GM18507 (cell line): ENCODE results near the gene ARPP19.
"Not testable (repeated sequence)": the region's sequence is repeated elsewhere in the genome, so short reads cannot be mapped to it uniquely, and the experiment has no call there.

Experiments used
- DNase-seq: peaks from one replicate; pipeline ENCODE4 v3.0.0; 2011; ENCODE audit warnings: low read depth; ENCODE audit not compliant: insufficient read length; ENCODE audit errors: extremely low spot score
- FAIRE-seq: peaks from 2 replicates; lab custom pipeline; 2011; peaks lifted over from hg19 to GRCh38; lab: Jason Lieb, UNC

Gene ARPP19

GRCh38 chr15:52556524-52557273 is 12.1 kb downstream of the ARPP19 start:
- no peak for DNase-seq
- no peak for FAIRE-seq

DNA sequence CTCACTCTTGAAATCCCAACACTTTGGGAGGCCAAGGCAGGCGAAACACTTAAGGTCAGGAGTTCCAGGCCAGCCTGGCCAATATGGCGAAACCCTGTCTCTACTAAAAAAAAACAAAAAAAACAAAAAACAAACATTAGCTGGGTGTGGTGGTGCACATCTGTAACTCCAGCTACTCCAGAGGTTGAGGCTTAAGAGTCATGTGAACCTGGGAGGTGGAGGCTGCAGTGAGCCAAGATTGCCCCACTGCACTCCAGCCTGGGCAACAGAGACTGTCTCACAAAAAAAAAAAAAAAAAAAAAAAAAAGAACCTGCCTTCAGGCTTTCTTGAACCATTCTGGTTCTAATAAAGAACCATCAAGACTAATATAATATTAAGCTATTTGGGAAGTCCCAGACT is 16.5 kb downstream of the ARPP19 start:
- FAIRE-seq (no peak), DNase-seq (no peak)

DNA sequence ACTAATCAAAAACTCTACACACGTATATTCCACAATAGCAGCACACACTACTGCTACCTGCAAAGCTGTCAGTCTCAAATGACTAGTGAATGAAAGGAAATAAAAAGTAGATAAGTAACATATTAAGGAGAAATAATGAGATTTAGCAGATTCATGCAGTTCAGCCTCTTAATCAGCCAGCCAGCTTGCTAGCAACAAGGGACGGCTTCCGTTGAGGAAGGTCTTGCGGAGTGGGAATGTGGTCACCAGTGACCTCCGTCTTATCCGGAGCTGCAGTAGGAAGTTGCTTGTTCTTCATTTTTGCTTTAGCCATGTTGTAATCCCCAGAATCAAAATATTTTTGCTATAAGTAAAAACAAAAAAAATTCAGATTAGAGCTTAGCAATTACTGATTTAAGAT is 17.1 kb downstream of the ARPP19 start:
- no peak for DNase-seq
- FAIRE-seq: no peak

DNA sequence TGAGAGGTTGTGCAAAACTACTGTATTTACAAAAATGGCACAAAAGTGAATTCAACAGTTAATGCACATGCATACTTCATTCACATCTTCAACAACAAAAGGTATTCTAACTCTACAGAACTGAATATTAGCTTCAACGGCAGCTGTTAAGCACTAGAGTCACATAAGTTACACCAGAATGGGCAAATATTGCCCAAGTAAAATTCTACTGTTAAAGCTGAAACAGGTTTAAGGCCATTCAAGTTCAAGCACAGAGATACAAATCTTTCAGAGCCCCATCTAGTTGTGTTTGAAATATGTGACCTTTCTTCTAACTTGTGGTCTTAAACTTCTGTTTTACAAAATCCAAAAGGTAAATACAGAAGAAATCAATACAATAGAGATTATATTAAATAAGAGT is 17.6 kb downstream of the ARPP19 start:
- peak; percentile 31 for FAIRE-seq
- not testable (repeated sequence) for DNase-seq

DNA sequence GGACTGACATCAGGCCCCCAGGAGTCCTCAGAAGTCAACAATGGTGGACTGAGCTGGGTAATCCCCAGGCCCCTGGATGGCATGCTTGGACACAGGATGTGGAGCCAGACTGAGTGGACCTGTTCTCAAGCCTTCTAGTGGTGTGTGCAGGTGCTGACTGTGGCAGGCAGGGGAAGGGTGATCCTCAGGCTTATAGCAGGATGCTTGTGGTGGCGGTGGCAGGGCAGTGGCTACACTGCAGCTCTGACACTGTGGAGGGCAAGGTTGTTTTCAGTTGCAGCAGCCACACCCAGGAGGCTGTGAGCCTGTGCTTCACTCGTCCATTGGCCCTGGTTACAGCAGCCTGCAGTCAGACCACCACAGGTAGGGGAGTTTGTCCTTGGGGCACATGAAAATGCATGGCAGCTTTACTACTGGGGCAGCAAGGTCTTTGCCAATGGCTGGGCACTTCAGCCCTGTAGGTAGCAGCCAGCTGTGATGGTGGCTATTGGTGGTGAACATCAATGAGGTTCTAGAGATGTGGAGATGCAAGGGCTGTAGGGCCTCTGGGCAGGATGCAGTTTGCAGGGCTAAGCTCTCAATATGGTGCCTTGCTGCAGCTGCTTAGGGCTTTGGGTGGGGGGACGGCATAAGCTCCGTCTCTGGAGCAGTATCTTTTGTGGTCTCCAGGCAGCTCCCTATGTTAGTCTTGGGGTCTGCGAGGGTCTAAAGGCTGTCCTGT is 22.6 kb downstream of the ARPP19 start:
- DNase-seq (no peak), FAIRE-seq (no peak)

DNA sequence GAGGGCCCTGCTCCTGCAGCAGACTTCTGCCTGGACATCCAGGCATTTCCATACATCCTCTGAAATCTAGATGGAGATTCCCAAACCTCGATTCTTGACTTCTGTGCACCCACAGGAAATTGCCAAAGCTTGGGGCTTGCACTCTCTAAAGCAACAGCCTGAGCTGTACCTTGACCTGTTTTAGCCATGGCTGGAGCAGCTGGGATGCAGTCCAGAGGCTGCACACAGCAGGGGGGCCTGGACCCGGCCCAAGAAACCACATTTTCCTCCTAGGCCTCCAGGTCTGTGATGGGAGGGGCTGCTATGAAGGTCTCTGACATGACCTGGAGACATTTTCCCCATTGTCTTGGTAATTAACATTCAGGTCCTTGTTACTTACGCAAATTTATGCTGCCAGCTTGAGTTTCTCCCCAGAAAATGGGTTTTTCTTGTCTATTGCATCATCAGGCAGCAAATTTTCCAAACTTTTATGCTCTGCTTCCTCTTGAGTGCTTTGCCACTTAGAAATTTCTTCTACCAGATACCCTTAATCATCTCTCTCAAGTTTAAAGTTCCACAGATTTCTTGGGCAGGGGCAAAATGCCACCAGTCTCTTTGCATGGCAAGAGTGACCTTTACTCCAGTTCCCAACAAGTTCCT is 28.3 kb downstream of the ARPP19 start:
- no peak for FAIRE-seq
- DNase-seq: no peak

DNA sequence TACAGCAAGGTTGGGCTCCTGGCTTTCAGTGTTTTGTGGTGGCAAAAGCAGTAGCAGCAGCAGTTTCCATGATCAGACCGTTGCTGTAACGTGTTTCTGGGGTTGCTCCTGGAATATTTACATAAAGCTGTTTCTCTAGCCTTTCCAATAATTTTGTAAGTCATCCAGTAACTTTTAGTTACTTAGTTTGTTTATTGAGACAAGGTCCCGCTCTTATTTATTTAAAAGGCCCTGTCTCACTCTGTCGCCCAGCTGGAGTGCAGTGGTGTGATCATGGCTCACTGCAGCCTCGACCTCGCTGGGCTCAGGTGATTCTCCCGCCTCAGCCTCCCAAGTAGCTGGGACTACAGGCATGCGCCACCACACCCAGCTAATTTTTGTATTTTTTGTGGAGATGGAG is 31.4 kb downstream of the ARPP19 start:
- no peak for FAIRE-seq
- no peak for DNase-seq

DNA sequence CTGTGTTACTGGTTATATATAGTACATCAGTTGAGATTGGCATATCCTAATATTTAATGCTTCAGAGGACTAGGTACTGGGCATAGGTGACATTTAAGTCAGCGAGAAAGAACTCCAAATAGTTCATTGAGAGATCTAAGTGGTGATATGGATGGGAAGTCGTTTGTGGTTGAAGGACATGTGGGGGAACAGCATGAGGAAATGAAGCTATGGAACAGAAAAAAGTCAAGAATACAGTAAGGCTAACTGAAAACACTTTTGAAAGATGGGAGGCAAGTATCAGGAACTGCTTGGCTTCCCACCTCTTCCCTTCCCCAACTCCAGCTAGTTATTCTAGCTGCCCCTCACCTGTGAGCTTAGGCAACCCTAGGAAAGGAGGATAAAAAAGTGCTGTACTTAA is 36.4 kb downstream of the ARPP19 start:
- no peak for DNase-seq
- FAIRE-seq: no peak

DNA sequence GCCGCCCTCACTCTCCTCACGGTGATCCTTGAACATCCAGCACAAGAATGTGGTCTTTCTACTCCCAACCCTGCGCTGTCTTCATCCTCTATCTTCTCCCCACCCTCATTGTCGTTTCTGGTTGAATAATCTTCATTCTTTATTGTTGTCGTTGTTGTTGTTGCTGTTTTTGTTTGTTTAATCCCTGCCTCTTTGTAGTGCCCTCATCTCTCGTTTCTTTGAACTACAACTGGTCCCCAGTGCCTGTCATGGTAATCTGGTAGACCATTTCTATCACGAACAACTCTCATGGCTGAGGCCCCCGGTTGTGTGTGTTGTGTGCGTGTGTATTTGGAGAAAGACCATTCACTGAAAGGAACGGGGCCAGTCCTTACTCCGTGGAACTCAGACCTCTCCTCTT is 38.9 kb downstream of the ARPP19 start:
- FAIRE-seq: no peak
- DNase-seq: no peak

- FAIRE-seq (no peak), DNase-seq (peak; percentile 7)
These were observed 39.4 kb downstream of the ARPP19 start for GRCh38 chr15:52529341-52529924.

- FAIRE-seq (peak; percentile 39), DNase-seq (peak; percentile 69)
These were observed 40.1 kb downstream of the ARPP19 start, which contains the start of gene MYO5A for GRCh38 chr15:52528564-52529340. TSS of gene MYO5A (minus strand) at chr15:52528880. CDS start at chr15:52528806, 74 bp downstream.

DNA sequence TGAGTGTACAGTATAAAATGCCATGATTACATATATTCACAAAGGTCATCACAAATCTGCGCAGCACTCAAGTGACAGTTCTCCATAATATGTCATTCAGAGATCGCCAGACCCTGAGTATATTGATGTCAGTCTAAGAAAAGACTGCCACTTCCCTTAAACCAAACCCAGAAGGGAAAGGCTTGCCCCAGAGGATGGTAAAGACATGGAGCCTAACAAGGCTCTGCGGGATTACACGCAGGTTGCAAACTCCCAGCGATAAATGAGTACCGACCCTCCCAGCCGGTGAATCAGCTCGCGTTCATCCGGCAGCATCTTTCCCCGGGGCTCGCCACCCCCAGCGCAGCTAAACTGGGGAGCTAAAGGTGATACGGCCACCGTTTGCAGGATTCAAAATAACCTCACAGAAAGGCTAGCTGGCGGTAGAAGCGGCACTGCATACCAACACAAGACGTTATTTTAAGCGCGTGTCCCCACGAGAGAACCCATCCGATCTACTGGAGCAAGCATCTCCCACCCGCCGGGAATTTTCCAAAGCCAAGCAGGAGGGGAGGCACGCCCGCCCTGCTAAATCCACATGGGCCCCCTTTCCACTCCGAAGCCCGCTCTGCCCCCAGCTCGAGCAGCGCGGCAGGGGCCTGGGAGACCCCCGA is 40.8 kb downstream of the ARPP19 start:
- FAIRE-seq (peak; percentile 51), DNase-seq (no peak)

- DNase-seq (no peak), FAIRE-seq (peak; percentile 18)
These were observed 41.5 kb downstream of the ARPP19 start for GRCh38 chr15:52527196-52527910.

DNA sequence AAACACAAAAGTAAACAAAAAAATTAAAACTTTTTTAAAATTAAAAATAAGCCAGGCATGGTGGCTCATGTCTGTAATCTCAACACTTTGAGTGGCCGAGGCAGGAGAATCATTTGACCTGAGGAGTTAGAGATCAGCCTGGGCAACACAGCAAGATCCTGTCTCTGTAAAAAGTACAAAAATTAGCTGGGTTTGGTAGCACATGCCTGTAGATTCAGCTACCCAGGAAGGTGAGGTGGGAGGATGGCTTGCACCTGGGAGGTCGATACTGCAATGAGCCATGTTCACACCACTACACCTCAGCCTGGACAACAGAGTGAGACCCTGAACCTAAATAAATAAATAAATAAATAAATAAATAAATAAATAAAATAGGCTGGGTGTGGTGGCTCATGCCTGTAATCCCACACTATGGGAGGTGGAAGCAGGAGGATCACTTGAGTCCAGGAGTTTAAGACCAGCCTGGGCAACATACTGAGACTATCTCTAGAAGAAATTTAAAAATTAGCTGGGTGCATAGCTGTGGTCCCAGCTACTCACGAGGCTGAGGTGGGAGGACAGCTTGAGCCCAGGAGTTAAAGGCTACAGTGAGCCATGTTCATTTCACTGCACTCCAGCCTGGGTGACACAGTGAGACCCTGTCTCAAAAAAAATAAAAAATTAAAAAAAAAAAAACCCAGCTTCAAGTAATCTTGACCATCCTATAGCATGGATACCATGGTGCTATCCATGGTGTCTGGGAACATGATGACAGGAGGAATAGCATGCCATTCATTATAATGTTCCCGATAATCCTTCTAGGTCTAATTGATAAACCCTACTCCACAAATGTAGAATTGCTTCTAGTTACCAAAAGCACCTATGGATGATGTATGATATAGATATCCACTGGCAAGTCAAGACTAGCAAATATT is 44.4 kb downstream of the ARPP19 start:
- DNase-seq: no peak
- FAIRE-seq: no peak

GRCh38 chr15:52523647-52524046 is 45.2 kb downstream of the ARPP19 start:
- DNase-seq (no peak), FAIRE-seq (peak; percentile 21)

DNA sequence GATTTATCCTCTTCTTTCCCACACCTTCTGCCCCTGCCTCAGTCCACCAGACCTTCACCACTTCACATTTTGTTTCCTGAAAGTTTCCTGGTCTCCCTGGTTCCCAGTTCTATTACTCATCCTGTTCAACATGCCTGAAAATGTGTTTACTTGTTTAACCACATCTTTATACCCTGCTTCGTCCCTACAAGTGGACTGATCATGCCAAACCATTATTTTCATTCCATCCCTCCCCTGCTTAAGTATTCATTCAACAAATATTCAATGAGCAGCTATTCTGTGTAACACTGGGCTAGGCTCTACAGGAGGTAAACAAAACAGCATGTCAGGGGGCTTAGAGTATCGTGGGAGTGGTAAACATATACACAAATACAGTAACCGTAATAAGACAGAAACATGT is 45.6 kb downstream of the ARPP19 start:
- FAIRE-seq (no peak), DNase-seq (no peak)

GRCh38 chr15:52521682-52522081 is 47.1 kb downstream of the ARPP19 start:
- DNase-seq (no peak), FAIRE-seq (no peak)
